ENCODE measurements around the gene CDK17. TPM values are rescaled to one million over a fixed set of nuclear protein-coding genes. Genes with fewer than 3 reads are reported as not detected.

CDK17 gene
- total and polyA plus RNA-seq, 5 donors from 2014 or later = 21.6 to 120 (median 26.8) TPM

DNA sequence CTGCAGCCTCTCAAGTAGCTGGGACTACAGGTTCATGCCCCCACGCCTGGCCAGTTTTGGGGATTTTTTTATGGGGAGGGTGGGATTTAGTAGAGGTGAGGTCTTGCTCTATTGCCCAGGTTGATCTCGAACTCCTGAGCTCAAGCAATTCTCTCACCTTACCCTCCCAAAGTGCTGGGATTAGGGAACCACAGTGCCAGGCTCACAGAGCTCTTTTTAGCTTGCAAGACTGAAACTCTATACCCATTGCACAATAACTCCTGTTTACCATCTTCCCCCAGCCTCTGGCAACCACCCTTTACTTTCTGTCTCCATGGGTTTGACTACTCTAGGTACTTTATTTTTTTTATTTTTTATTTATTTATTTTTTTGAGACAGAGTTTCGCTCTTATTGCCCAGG lies 25.7 kb upstream of the CDK17 start:
- no peak for DNase-seq
- Histone ChIP-seq H3K9me3 (ENCODE audit: control insufficient read depth in 2 of 2, low read length in 2 of 2) (no peaks in the 10 kb centered on the region), H3K36me3 (ENCODE audit: control insufficient read depth, insufficient read depth, low read length) (no peaks in the 10 kb centered on the region), H3K27me3 (ENCODE audit: control insufficient read depth, insufficient read depth, low read length) (no peaks in the 10 kb centered on the region), H3K27ac (ENCODE audit: insufficient read depth, low read length, poor library complexity, severe bottlenecking) (no peak overlapping the region), H3K4me3 (ENCODE audit: low read depth, low read length) (no peak overlapping the region), H3K4me1 (ENCODE audit: control insufficient read depth, insufficient read depth, low read length, poor library complexity, severe bottlenecking) (peaks cover 7% of the 10 kb centered on the region)
- H3K27ac Mint-ChIP-seq = no peak overlapping the region
- peaks cover 0 to 26% (median 14%) of the 10 kb centered on the region in 4 donors for H3K4me1 Mint-ChIP-seq
- no peak for ATAC-seq (ENCODE audit: low read depth in 2 of 2)
- peaks cover 0 to 4% (median 0%) of the 10 kb centered on the region in 7 donors for H3K9me3 Mint-ChIP-seq
- H3K27me3 Mint-ChIP-seq = no peaks in the 10 kb centered on the region
- H3K4me3 Mint-ChIP-seq = no peak overlapping the region
- H3K36me3 Mint-ChIP-seq = peaks cover 3% of the 10 kb centered on the region

DNA sequence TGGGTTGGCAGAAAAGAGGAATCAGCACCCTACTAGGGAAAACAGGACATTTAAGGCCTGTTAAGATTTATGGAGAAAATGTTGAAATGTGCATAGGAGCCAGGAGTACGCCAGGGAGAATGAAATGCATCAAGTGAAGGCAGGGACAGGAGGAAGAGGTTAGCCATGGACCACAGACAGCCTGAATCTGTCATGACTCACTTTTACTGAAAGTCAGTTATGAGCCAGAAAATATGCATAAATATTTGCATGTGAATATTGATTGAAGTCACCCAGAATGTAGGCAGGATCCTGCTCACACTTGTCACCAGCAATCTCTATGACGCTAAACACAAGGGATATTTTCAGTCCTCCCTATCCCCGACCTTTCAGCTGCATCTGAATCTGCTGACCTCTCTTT lies 25.1 kb upstream of the CDK17 start:
- peak; percentile 53 to 66 for ATAC-seq (ENCODE audit: low read depth in 2 of 2)
- Histone ChIP-seq H3K4me3 (ENCODE audit: low read depth, low read length) (no peak overlapping the region), H3K27ac (ENCODE audit: insufficient read depth, low read length, poor library complexity, severe bottlenecking) (no peak overlapping the region), H3K27me3 (ENCODE audit: control insufficient read depth, insufficient read depth, low read length) (no peaks in the 10 kb centered on the region), H3K4me1 (ENCODE audit: control insufficient read depth, insufficient read depth, low read length, poor library complexity, severe bottlenecking) (peaks cover 7% of the 10 kb centered on the region), H3K9me3 (ENCODE audit: control insufficient read depth in 2 of 2, low read length in 2 of 2) (no peaks in the 10 kb centered on the region), H3K36me3 (ENCODE audit: control insufficient read depth, insufficient read depth, low read length) (no peaks in the 10 kb centered on the region)
- Mint-ChIP-seq H3K36me3 (peaks cover 5% of the 10 kb centered on the region), H3K4me3 (no peak overlapping the region), H3K9me3 (peaks cover 0 to 4% (median 0%) of the 10 kb centered on the region in 7 donors), H3K4me1 (peaks cover under 1 to 32% (median 20%) of the 10 kb centered on the region in 4 donors), H3K27me3 (no peaks in the 10 kb centered on the region), H3K27ac (peak overlapping the region in 2 of 3 donors; percentile 9 to 54)
- DNase-seq = peak in 1 of 3 donors; percentile 44

DNA sequence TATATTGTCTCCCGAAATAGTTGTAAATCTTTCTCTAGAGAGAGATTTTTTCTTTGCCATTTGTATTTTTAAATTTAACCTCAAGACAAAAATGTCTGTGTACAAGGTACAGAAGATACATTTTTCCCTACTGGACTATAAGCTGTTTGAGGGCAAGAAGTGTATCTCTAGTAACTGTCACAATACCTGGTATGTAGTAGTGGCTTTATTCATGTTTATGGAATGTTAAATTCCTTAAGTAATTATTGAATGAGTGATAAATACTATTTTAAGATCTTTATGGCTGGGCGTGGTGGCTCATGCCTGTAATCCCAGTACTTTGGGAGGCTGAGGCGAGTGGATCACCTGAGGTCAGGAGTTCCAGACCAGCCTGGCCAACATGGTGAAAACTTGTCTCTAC lies 24.4 kb upstream of the CDK17 start:
- Mint-ChIP-seq H3K27me3 (no peaks in the 10 kb centered on the region), H3K4me1 (peaks cover 5 to 38% (median 23%) of the 10 kb centered on the region in 4 donors), H3K9me3 (peaks cover 0 to 3% (median 0%) of the 10 kb centered on the region in 7 donors), H3K27ac (no peak overlapping the region), H3K36me3 (peaks cover 5% of the 10 kb centered on the region), H3K4me3 (no peak overlapping the region)
- no peaks in the 10 kb centered on the region for H3K36me3 ChIP-seq (ENCODE audit: control insufficient read depth, insufficient read depth, low read length)
- no peak for DNase-seq
- H3K9me3 ChIP-seq (ENCODE audit: control insufficient read depth in 2 of 2, low read length in 2 of 2) = no peaks in the 10 kb centered on the region
- H3K4me3 ChIP-seq (ENCODE audit: low read depth, low read length) = no peak overlapping the region
- H3K27ac ChIP-seq (ENCODE audit: insufficient read depth, low read length, poor library complexity, severe bottlenecking) = no peak overlapping the region
- ATAC-seq (ENCODE audit: low read depth in 2 of 2) = no peak
- H3K4me1 ChIP-seq (ENCODE audit: control insufficient read depth, insufficient read depth, low read length, poor library complexity, severe bottlenecking) = peaks cover 7% of the 10 kb centered on the region
- H3K27me3 ChIP-seq (ENCODE audit: control insufficient read depth, insufficient read depth, low read length) = no peaks in the 10 kb centered on the region

DNA sequence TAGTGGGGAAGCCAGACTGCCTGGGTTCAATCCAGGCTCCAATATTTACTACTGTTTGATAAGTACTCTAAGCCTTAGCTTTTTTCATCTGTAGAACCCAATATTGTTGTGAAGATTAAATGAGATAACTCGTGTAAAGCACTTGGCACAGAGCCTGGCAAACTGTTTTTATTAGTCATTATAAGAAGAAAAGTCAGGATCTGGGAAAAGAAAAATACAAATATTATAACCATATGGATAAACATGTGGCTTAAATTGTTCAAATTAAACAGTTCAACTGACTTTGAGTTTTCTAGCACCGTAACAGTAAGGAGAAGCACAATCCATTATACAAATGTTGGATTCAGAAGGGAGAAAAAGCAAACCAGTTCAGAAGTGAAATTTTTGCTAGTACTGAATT lies 22.0 kb upstream of the CDK17 start:
- H3K4me3 Mint-ChIP-seq = no peak overlapping the region
- Histone ChIP-seq H3K4me1 (ENCODE audit: control insufficient read depth, insufficient read depth, low read length, poor library complexity, severe bottlenecking) (peaks cover 7% of the 10 kb centered on the region), H3K36me3 (ENCODE audit: control insufficient read depth, insufficient read depth, low read length) (no peaks in the 10 kb centered on the region), H3K27ac (ENCODE audit: insufficient read depth, low read length, poor library complexity, severe bottlenecking) (no peak overlapping the region), H3K27me3 (ENCODE audit: control insufficient read depth, insufficient read depth, low read length) (no peaks in the 10 kb centered on the region), H3K4me3 (ENCODE audit: low read depth, low read length) (no peak overlapping the region), H3K9me3 (ENCODE audit: control insufficient read depth in 2 of 2, low read length in 2 of 2) (no peaks in the 10 kb centered on the region)
- peaks cover 5 to 52% (median 30%) of the 10 kb centered on the region in 4 donors for H3K4me1 Mint-ChIP-seq
- no peaks in the 10 kb centered on the region for H3K9me3 Mint-ChIP-seq
- ATAC-seq (ENCODE audit: low read depth in 2 of 2) (no peak), DNase-seq (no peak)
- peaks cover 5% of the 10 kb centered on the region for H3K36me3 Mint-ChIP-seq
- H3K27me3 Mint-ChIP-seq = no peaks in the 10 kb centered on the region
- H3K27ac Mint-ChIP-seq = peak overlapping the region; percentile 14 to 96 (median 59)

DNA sequence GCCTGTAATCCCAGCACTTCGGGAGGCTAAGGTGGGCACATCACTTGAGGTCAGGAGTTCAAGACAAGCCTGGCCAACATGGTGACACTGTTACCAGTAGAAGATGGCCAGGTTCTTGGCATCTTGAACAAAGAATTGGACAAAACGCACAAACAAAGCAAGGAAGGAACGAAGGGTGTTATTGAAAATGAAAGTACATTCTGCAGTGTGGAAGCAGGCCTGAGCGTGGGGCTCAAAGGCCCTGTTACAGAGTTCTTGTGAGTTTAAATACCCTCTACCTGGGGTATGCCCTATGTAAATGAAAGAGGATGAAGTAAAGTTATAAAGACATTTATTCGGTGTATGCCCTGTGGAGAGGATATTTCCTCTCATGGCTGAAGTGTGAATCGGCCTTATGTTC lies 20.8 kb upstream of the CDK17 start:
- peak; percentile 68 to 74 for ATAC-seq (ENCODE audit: low read depth in 2 of 2)
- Mint-ChIP-seq H3K27ac (peak overlapping the region; percentile 94 to 96 (median 95)), H3K4me3 (peak overlapping the region; percentile 73 to 90 (median 86)), H3K9me3 (no peaks in the 10 kb centered on the region), H3K4me1 (peaks cover 5 to 61% (median 37%) of the 10 kb centered on the region in 4 donors), H3K27me3 (no peaks in the 10 kb centered on the region), H3K36me3 (peaks cover 5% of the 10 kb centered on the region)
- peak overlapping the region; percentile 68 for H3K4me3 ChIP-seq (ENCODE audit: low read depth, low read length)
- DNase-seq = peak in 2 of 3 donors; percentile 24 to 64
- no peaks in the 10 kb centered on the region for H3K9me3 ChIP-seq (ENCODE audit: control insufficient read depth in 2 of 2, low read length in 2 of 2)
- H3K27ac ChIP-seq (ENCODE audit: insufficient read depth, low read length, poor library complexity, severe bottlenecking) = no peak overlapping the region
- no peaks in the 10 kb centered on the region for H3K27me3 ChIP-seq (ENCODE audit: control insufficient read depth, insufficient read depth, low read length)
- H3K36me3 ChIP-seq (ENCODE audit: control insufficient read depth, insufficient read depth, low read length) = no peaks in the 10 kb centered on the region
- peaks cover 7% of the 10 kb centered on the region for H3K4me1 ChIP-seq (ENCODE audit: control insufficient read depth, insufficient read depth, low read length, poor library complexity, severe bottlenecking)

DNA sequence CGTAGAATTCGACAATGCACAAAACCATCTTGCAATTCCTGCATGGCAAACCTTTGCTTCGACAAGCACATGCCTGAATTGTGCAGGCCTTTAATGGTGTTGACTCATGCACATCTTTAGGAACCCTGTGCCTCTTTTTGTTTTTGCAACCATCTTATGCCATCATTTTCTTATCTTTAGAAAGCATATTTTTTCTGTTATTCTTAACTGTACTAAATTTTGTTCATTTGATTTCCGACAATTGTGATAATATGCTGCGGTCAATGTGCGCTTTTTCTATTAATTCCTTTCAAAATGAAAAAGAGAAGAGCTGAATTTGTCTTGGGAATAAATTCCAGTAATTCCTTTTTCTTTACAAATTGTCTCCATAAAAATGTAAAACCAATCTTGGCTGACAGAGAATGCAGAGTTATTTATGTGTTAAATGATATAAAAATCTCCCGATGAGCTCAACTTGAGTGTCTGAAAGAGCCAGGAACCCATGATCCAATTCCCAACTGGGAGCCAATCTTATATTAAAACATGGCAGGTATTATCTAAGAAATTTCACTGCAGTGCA lies 20.1 kb upstream of the CDK17 start:
- ATAC-seq (ENCODE audit: low read depth in 2 of 2) = no peak
- H3K4me3 Mint-ChIP-seq = peak overlapping the region; percentile 73 to 90 (median 86)
- peak overlapping the region; percentile 94 to 96 (median 95) for H3K27ac Mint-ChIP-seq
- H3K27me3 Mint-ChIP-seq = no peaks in the 10 kb centered on the region
- no peaks in the 10 kb centered on the region for H3K36me3 ChIP-seq (ENCODE audit: control insufficient read depth, insufficient read depth, low read length)
- peaks cover 5 to 57% (median 36%) of the 10 kb centered on the region in 4 donors for H3K4me1 Mint-ChIP-seq
- H3K4me1 ChIP-seq (ENCODE audit: control insufficient read depth, insufficient read depth, low read length, poor library complexity, severe bottlenecking) = peaks cover 7% of the 10 kb centered on the region
- H3K9me3 ChIP-seq (ENCODE audit: control insufficient read depth in 2 of 2, low read length in 2 of 2) = no peaks in the 10 kb centered on the region
- DNase-seq = no peak
- peak overlapping the region; percentile 68 for H3K4me3 ChIP-seq (ENCODE audit: low read depth, low read length)
- H3K36me3 Mint-ChIP-seq = peaks cover 5% of the 10 kb centered on the region
- no peaks in the 10 kb centered on the region for H3K27me3 ChIP-seq (ENCODE audit: control insufficient read depth, insufficient read depth, low read length)
- H3K27ac ChIP-seq (ENCODE audit: insufficient read depth, low read length, poor library complexity, severe bottlenecking) = no peak overlapping the region
- H3K9me3 Mint-ChIP-seq = no peaks in the 10 kb centered on the region

DNA sequence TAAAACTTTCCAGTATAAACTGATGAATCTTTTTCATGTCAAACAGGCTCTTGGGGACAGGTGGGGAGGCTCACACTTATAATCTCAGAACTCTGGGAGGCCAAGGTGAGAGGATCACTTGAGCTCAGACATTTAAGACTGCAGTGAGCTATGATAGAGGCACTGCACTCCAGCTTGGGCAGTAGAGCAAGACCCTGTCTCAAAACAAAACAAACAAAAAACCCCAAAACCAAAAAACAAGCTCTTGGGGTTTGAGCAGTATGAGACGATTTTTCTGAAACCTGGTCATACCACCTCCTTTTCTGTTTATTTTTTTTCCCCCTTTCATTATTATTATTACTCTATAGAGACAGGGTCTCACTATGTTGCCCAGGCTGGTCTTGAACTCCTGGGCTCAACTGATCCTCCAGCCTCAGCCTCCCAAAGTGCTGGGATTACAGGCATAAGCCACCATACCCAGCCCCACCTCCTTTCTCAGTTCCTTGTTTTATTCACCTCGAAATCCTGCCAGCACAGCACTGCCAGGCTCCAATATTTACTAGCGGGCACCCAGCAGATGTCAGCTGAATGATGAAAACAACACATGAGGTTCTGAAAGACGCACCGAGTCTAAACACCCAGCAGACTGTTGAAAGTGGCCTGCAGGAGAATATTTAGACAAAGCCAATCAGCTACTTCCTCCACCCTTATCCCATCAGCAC lies 19.5 kb upstream of the CDK17 start:
- peaks cover 5% of the 10 kb centered on the region for H3K36me3 Mint-ChIP-seq
- Histone ChIP-seq H3K27ac (ENCODE audit: insufficient read depth, low read length, poor library complexity, severe bottlenecking) (peak overlapping the region; percentile 5), H3K27me3 (ENCODE audit: control insufficient read depth, insufficient read depth, low read length) (no peaks in the 10 kb centered on the region), H3K9me3 (ENCODE audit: control insufficient read depth in 2 of 2, low read length in 2 of 2) (no peaks in the 10 kb centered on the region), H3K4me3 (ENCODE audit: low read depth, low read length) (no peak overlapping the region), H3K4me1 (ENCODE audit: control insufficient read depth, insufficient read depth, low read length, poor library complexity, severe bottlenecking) (peaks cover 7% of the 10 kb centered on the region), H3K36me3 (ENCODE audit: control insufficient read depth, insufficient read depth, low read length) (no peaks in the 10 kb centered on the region)
- H3K27me3 Mint-ChIP-seq = no peaks in the 10 kb centered on the region
- ATAC-seq (ENCODE audit: low read depth in 2 of 2) (no peak), DNase-seq (no peak)
- H3K4me1 Mint-ChIP-seq = peaks cover 5 to 55% (median 33%) of the 10 kb centered on the region in 4 donors
- H3K4me3 Mint-ChIP-seq = peak overlapping the region in 2 of 4 donors; percentile 15 to 22
- no peaks in the 10 kb centered on the region for H3K9me3 Mint-ChIP-seq
- H3K27ac Mint-ChIP-seq = peak overlapping the region; percentile 12 to 96 (median 95)

Measured in CD4-positive, CD25-positive, alpha-beta regulatory T cell (primary cell).